SK-N-MC (cell line): ENCODE data around the gene PTPRN2.

Experiments used
- DNase-seq: peaks from one replicate; pipeline ENCODE4 v3.0.0-alpha.2; 2011; ENCODE audit warnings: low read depth, low spot score
- H3K27ac ChIP-seq: fragments of 200-600 bp; sonication (generic); 2 replicates; pipeline ENCODE4 v1.5.1; 2016; ENCODE audit warnings: mixed run types
- H3K36me3 ChIP-seq: fragments of 200-600 bp; sonication (generic); 2 replicates; pipeline ENCODE4 v1.6.1; 2017; ENCODE audit warnings: antibody characterized with exemption, low read length, mixed read lengths; ENCODE audit not compliant: insufficient read depth
- H3K4me3 ChIP-seq: fragments of 200-600 bp; sonication (generic); 2 replicates; pipeline ENCODE4 v1.5.1; 2016
- H3K9ac ChIP-seq: fragments of 200-600 bp; sonication (generic); 2 replicates; pipeline ENCODE4 v1.8.0; 2017; ENCODE audit warnings: mixed run types, mixed read lengths; ENCODE audit not compliant: insufficient read length
- H3K9me3 ChIP-seq: fragments of 200-600 bp; sonication (generic); 2 replicates; pipeline ENCODE4 v1.6.1; 2017; ENCODE audit warnings: low read depth, mild to moderate bottlenecking, antibody characterized with exemption, low read length, moderate library complexity, mixed read lengths
- EZH2 ChIP-seq: fragments of 200-600 bp; sonication (generic); IDR thresholded peaks from one replicate; pipeline ENCODE4 v1.6.1; 2017; ENCODE audit warnings: antibody characterized with exemption
- FOXP2 ChIP-seq: optimal IDR thresholded peaks from 2 replicates; pipeline ENCODE3; 2011; ENCODE audit warnings: mild to moderate bottlenecking, moderate library complexity; ENCODE audit not compliant: insufficient read depth; ENCODE audit errors: extremely low read length, control extremely low read depth
- POLR2AphosphoS5 ChIP-seq: IDR thresholded peaks from 2 replicates; pipeline ENCODE4 v1.6.1; 2012; ENCODE audit warnings: mild to moderate bottlenecking, low read depth, low read length, borderline replicate concordance

Gene PTPRN2

GRCh38 chr7:157775560-157776332 lies 811.9 kb downstream of the PTPRN2 start:
- DNase-seq: no peak
- TF ChIP-seq EZH2 (no peak), POLR2AphosphoS5 (no peak), FOXP2 (no peak)
- no peaks in the 10 kb centered on the region for H3K9me3 ChIP-seq

GRCh38 chr7:157775021-157775559 lies 812.5 kb downstream of the PTPRN2 start:
- TF ChIP-seq EZH2 (no peak), FOXP2 (no peak), POLR2AphosphoS5 (no peak)
- no peak for DNase-seq
- no peak overlapping the region for H3K9ac ChIP-seq
- H3K4me3 ChIP-seq: no peak overlapping the region
- no peaks in the 10 kb centered on the region for H3K36me3 ChIP-seq
- H3K27ac ChIP-seq: no peak overlapping the region
- H3K9me3 ChIP-seq: no peaks in the 10 kb centered on the region

More at GRCh38 chr7:157775560-157776332, 811.9 kb downstream of the PTPRN2 start:
- Histone ChIP-seq H3K27ac (no peak overlapping the region), H3K36me3 (no peaks in the 10 kb centered on the region), H3K9ac (no peak overlapping the region), H3K4me3 (no peak overlapping the region)

- H3K9me3 ChIP-seq: no peaks in the 10 kb centered on the region
- H3K4me3 ChIP-seq: no peak overlapping the region
- no peak overlapping the region for H3K9ac ChIP-seq
- H3K36me3 ChIP-seq: no peaks in the 10 kb centered on the region
- H3K27ac ChIP-seq: no peak overlapping the region
- no peak for DNase-seq
- TF ChIP-seq FOXP2 (no peak), EZH2 (no peak), POLR2AphosphoS5 (no peak)
Observed at GRCh38 chr7:157774495-157774894, 813.1 kb downstream of the PTPRN2 start.

DNA sequence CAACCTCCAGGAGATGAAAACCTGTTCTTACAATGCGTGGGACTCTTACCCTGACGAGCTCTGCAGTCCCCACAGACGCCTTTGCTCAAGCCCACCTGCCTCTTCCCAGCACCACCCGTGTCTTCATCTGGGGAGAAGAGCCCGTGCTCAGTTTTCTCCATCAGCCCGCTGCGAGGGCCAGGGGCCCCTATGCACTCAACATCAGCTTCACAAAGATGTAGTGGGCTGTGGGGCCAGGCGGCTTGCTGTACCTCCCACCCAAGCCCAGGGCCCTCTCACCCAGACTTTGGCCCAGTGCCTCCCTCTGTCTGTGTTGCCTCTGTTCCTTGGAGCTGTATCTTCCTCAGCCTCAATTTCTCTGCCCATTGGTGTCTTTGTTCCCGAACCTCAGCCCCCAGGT lies 814.3 kb downstream of the PTPRN2 start:
- no peak for TF ChIP-seq FOXP2
- TF ChIP-seq EZH2: no peak
- TF ChIP-seq POLR2AphosphoS5: no peak
- H3K27ac ChIP-seq: no peak overlapping the region
- no peak for DNase-seq
- no peaks in the 10 kb centered on the region for H3K9me3 ChIP-seq
- H3K9ac ChIP-seq: no peak overlapping the region
- no peak overlapping the region for H3K4me3 ChIP-seq
- no peaks in the 10 kb centered on the region for H3K36me3 ChIP-seq

- no peak overlapping the region for H3K27ac ChIP-seq
- H3K4me3 ChIP-seq: no peak overlapping the region
- DNase-seq: no peak
- H3K9ac ChIP-seq: no peak overlapping the region
- H3K36me3 ChIP-seq: no peaks in the 10 kb centered on the region
- TF ChIP-seq EZH2 (no peak), POLR2AphosphoS5 (no peak), FOXP2 (no peak)
- no peaks in the 10 kb centered on the region for H3K9me3 ChIP-seq
Observed at GRCh38 chr7:157772486-157773130, 815.0 kb downstream of the PTPRN2 start.

DNA sequence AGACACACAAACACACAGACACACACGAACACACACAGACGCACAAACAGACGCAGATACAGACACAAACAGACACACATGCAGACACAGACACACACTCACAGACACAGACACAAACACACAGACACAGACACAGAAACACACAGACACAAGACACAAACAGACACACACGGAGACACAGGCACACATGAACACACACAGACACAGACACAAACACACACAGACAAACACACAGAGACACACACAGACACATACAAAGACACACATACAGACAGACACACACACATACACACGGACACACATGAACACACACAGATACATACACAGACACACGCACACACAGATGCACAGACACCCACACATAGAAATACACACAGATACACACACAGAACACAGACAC lies 815.9 kb downstream of the PTPRN2 start:
- DNase-seq: no peak
- Histone ChIP-seq H3K4me3 (no peak overlapping the region), H3K27ac (no peak overlapping the region), H3K36me3 (no peaks in the 10 kb centered on the region), H3K9ac (no peak overlapping the region), H3K9me3 (no peaks in the 10 kb centered on the region)
- TF ChIP-seq EZH2: no peak
- no peak for TF ChIP-seq POLR2AphosphoS5
- TF ChIP-seq FOXP2: no peak

DNA sequence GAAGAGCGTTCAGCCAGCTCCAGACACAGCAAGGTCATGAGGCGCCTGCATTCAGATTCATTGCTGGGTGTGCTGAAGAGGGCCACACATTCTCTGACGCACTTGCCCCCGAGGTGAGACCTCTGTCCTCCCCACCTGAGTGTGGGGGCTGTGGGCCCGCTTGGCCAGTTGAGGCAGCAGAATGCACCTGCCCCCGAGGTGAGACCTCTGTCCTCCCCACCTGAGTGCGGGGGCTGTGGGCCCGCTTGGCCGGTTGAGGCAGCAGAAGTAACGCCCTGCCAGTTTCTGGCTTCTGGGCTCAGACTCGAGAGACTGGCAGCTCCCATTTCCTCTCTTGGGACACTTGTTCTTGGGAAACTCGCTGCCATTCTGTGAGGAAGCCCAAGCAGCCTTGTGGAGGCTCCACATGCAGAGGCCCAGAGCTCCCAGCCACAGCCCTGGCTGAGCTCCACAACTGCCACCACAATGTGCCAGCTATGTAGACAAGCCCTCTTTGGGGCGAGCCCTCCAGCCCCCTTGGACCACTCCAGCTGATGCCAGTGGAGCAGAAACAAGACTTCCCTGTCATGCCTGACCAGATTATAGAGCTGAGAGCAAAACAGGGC lies 816.8 kb downstream of the PTPRN2 start:
- Histone ChIP-seq H3K9ac (no peak overlapping the region), H3K27ac (no peak overlapping the region), H3K9me3 (no peaks in the 10 kb centered on the region), H3K36me3 (no peaks in the 10 kb centered on the region), H3K4me3 (no peak overlapping the region)
- TF ChIP-seq FOXP2 (no peak), EZH2 (no peak), POLR2AphosphoS5 (no peak)
- DNase-seq: no peak

GRCh38 chr7:157769526-157770215 lies 818.0 kb downstream of the PTPRN2 start:
- no peak overlapping the region for H3K9ac ChIP-seq

More at GRCh38 chr7:157769526-157770215, 818.0 kb downstream of the PTPRN2 start:
- no peaks in the 10 kb centered on the region for H3K36me3 ChIP-seq
- TF ChIP-seq POLR2AphosphoS5 (no peak), EZH2 (no peak), FOXP2 (no peak)
- H3K27ac ChIP-seq: no peak overlapping the region
- H3K4me3 ChIP-seq: no peak overlapping the region
- H3K9me3 ChIP-seq: no peaks in the 10 kb centered on the region
- no peak for DNase-seq
